Mucosa of descending colon (tissue), 3 donors: Measurements from ENCODE around the gene C4B. TPM values are rescaled to one million over a fixed set of nuclear protein-coding genes. Genes with fewer than 3 reads are reported as not detected.
"Not testable (repeated sequence)": the region's sequence is repeated elsewhere in the genome, so short reads cannot be mapped to it uniquely, and the experiment has no call there.

Source experiments
- ATAC-seq: fragments of 200-7000 bp; cut with Tn5 transposase; one replicate; pipeline ENCODE4 v1.9.1; 2020; ENCODE audit warnings: mild to moderate bottlenecking, moderate library complexity
- DNase-seq, 3 donors: peaks; one replicate each; pipeline ENCODE4 v3.0.0-alpha.2; 2020
- H3K36me3 ChIP-seq: fragments of 200-600 bp; one replicate; pipeline ENCODE4 v1.8.0; 2021; ENCODE audit warnings: low read depth, mild to moderate bottlenecking
- H3K4me1 ChIP-seq: fragments of 200-600 bp; one replicate; pipeline ENCODE4 v1.8.0; 2021; ENCODE audit warnings: low read depth, mild to moderate bottlenecking
- H3K4me3 ChIP-seq: fragments of 200-600 bp; one replicate; pipeline ENCODE4 v1.8.0; 2021; ENCODE audit warnings: mild to moderate bottlenecking
- H3K9me3 ChIP-seq: fragments of 200-600 bp; one replicate; pipeline ENCODE4 v1.8.0; 2021; ENCODE audit warnings: mild to moderate bottlenecking
- intact Hi-C, 2 donors: fragments of 100-400 bp; cut with DNase I in 1 of 2; cut with micrococcal nuclease in 1 of 2; formaldehyde crosslinking; loops; one replicate each; pipeline versions ENCODE4 v1.11.0 to v1.11.1; 2022; cut with DNase I, micrococcal nuclease
- total RNA-seq, 3 donors: library from RNA; stranded (reverse); fragmentation: NEBNext Ultra II Directional in 2 of 3; extraction: Animal tissue kit (Norgen Biotek cat#: 25700) in 2 of 3; gene quantifications; one replicate each; pipeline versions ENCODE4 v1.2.1 to v1.2.4, GENCODE V29; 2021 to 2023
- TF ChIP-seq, protein P1 (sequence below): fragments of 200-600 bp; IDR thresholded peaks from one replicate; pipeline ENCODE4 v1.8.0; 2022; ENCODE audit warnings: antibody characterized with exemption, mild to moderate bottlenecking
- donor health status: DM: no; HTN: no; CAD: no; lungs with moderate emphysema.
- donor health status: DM: no; HTN: no; CAD: no.
- donor health status: DM: no; HTN: yes; CAD: no.

C4B gene
- total RNA-seq, 3 donors from 2014 or later = 9.2 to 175 (median 51.0) TPM

DNA sequence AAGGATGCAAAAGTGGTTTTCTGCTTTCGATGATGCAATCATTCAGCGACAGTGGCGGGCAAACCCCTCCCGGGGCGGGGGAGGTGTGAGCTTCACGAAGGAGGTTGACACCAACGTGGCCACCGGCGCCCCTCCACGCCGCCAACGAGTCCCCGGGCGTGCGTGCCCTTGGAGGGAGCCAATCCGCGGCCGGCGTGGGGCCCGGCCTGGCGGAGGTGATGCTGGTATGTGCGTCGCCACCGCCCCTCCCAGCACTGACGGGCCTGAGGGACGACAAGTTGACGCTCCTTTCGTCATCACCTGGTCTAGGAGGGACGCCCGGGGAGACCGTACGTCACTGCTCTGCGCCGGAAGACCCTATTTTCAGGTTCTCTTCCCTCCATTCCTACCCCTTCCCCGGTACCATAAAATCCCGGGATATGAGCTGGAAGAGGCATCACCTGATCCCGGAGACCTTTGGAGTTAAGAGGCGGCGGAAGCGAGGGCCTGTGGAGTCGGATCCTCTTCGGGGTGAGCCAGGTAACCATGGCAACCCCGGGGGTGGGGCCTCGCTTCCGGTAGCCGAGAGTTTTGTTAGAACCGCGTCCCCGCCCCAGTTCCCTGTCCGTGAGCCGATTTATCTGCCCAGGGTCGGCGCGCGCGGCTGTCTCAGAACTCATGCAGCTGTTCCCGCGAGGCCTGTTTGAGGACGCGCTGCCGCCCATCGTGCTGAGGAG, 42.4 kb upstream of the C4B start, which contains the start of gene DXO:
TSS of gene DXO (minus strand) at position 146 of the 716 bp plus-strand sequence. CDS start 463 bp downstream, outside the sequence.
- Histone ChIP-seq H3K4me3 (peak within 1 kb of the TSS; percentile 76), H3K4me1 (peaks cover 17% of the 10 kb centered on the region), H3K9me3 (no peaks in the 10 kb centered on the region), H3K36me3 (peaks cover 2% of the 10 kb centered on the region)
- ATAC-seq = peak; percentile 95
- intact Hi-C loops = no loop called here
- TF ChIP-seq, protein P1, sequence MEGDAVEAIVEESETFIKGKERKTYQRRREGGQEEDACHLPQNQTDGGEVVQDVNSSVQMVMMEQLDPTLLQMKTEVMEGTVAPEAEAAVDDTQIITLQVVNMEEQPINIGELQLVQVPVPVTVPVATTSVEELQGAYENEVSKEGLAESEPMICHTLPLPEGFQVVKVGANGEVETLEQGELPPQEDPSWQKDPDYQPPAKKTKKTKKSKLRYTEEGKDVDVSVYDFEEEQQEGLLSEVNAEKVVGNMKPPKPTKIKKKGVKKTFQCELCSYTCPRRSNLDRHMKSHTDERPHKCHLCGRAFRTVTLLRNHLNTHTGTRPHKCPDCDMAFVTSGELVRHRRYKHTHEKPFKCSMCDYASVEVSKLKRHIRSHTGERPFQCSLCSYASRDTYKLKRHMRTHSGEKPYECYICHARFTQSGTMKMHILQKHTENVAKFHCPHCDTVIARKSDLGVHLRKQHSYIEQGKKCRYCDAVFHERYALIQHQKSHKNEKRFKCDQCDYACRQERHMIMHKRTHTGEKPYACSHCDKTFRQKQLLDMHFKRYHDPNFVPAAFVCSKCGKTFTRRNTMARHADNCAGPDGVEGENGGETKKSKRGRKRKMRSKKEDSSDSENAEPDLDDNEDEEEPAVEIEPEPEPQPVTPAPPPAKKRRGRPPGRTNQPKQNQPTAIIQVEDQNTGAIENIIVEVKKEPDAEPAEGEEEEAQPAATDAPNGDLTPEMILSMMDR = no peak
- peak; percentile 94 to 98 (median 98) for DNase-seq

DNA sequence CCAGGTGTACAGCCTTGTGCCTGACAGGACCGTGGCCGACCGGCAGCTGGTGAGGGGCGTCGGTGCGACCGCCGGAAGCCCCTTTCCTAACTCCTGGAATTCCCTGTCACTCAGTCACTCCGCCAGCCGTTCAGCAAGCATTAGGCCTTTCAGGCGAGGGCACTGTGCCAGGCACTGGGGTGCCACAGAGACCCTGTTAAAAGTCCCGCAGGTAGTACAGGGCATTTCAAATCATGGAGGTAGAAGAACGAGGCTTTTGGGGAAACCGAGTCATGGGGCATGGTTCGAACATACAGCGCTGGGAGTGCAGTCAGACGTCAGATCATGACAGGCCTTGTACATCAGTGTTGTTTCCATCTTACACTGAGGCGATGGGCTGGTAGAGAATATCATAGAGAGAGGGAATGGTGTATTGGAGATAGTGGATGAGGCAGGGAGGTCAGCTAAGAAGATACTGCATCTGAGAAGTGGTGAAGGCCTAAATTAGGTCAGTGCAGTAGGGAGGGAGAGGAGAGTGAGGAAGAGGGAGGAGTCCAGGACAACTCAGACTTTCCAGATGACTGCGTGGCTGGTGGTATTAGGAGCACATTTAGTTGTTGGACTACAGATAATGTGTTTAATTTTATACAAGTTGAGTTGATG, 41.8 kb upstream of the C4B start:
- DNase-seq (no peak), ATAC-seq (no peak)
- Histone ChIP-seq H3K9me3 (no peaks in the 10 kb centered on the region), H3K4me1 (peaks cover 17% of the 10 kb centered on the region), H3K4me3 (peak overlapping the region; percentile 76), H3K36me3 (peaks cover 2% of the 10 kb centered on the region)
- TF ChIP-seq, protein P1 = no peak
- intact Hi-C loops = no loop called here

DNA sequence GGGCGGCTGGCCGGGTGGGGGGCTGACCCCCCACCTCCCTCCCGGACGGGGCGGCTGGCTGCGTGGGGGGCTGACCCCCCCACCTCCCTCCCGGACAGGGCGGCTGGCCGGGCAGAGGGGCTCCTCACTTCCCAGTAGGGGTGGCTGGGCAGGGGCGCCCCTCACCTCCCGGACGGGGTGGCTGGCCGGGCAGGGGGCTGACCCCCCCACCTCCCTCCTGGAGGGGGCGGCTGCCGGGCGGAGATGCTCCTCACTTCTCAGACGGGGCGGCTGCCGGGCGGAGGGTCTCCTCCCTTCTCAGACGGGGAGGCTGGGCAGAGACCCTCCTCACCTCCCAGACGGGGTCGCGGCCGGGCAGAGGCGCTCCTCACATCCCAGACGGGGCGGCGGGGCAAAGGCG, 38.5 kb upstream of the C4B start:
- ATAC-seq, H3K4me3 ChIP-seq, H3K9me3 ChIP-seq, intact Hi-C loops, H3K36me3 ChIP-seq, DNase-seq: not testable (repeated sequence)
- peaks cover 13% of the 10 kb centered on the region for H3K4me1 ChIP-seq

DNA sequence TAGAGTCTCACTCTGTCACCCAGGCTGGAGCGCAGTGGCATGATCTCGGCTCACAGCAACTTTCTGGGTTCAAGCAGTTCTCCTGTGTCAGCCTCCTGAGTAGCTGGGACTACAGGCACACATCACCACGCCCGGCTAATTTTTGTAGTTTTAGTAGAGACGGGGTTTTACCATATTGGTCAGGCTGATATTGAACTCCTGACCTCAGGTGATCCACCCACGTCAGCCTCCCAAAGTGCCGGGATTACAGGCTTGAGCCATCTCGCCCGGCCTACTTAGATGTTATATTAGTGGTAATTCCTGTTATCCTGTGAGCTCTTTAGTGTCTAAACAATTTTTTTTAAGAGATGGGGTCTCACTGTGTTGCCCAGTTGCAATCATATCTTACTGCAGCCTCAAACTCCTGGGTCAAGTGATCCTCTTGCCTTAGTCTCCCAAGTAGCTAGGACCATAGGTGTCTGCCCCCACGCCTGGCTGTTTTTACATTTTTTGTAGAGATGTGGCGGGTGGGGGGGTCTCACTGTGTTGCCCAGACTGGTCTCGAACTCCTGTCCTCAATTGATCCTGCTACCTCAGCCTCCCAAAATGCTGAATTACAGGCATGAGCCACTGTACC, 36.7 kb upstream of the C4B start:
- Histone ChIP-seq H3K4me3 (no peak overlapping the region), H3K36me3 (no peaks in the 10 kb centered on the region), H3K4me1 (peaks cover 4% of the 10 kb centered on the region), H3K9me3 (no peaks in the 10 kb centered on the region)
- TF ChIP-seq, protein P1 = no peak
- DNase-seq (no peak), ATAC-seq (no peak)
- intact Hi-C loops = no loop called here

DNA sequence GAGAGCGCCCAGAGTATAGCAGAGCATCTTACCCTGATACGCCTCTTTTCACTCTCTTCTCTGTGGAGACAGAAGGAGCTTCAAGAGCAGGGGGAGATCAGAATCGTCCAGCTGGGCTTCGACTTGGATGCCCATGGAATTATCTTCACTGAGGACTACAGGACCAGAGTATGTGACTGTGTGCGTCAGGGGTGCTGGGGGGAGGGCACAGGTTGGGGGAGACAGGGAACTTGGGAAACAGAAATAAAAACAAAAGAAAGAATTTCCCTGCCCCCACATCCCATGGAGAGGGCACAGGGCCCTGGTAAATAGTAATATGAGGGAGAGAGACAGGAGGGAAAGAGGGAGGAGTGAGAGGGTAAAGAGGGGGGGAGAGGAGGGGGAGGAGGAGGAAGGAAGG, 35.8 kb upstream of the C4B start:
- Histone ChIP-seq H3K36me3 (no peaks in the 10 kb centered on the region), H3K9me3 (no peaks in the 10 kb centered on the region), H3K4me3 (no peak overlapping the region), H3K4me1 (no peaks in the 10 kb centered on the region)
- ATAC-seq (no peak), DNase-seq (peak in 1 of 3 donors; percentile 3)
- TF ChIP-seq, protein P1 = no peak
- intact Hi-C loops = no loop called here
